GM20000 (cell line): Measurements from ENCODE around the gene BLID.

ENCODE experiments used
- DNase-seq: peaks from one replicate; pipeline ENCODE4 v3.0.0; 2012; ENCODE audit warnings: low spot score
- TF ChIP-seq, protein P1 (sequence below): IDR thresholded peaks from 2 replicates; pipeline ENCODE4 v1.5.1; 2012; ENCODE audit warnings: mild to moderate bottlenecking, control low read depth; ENCODE audit errors: extremely low read depth, missing control alignments

Gene BLID, protein sequence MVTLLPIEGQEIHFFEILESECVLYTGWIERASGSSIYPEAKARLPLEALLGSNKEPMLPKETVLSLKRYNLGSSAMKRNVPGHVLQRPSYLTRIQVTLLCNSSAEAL

DNA sequence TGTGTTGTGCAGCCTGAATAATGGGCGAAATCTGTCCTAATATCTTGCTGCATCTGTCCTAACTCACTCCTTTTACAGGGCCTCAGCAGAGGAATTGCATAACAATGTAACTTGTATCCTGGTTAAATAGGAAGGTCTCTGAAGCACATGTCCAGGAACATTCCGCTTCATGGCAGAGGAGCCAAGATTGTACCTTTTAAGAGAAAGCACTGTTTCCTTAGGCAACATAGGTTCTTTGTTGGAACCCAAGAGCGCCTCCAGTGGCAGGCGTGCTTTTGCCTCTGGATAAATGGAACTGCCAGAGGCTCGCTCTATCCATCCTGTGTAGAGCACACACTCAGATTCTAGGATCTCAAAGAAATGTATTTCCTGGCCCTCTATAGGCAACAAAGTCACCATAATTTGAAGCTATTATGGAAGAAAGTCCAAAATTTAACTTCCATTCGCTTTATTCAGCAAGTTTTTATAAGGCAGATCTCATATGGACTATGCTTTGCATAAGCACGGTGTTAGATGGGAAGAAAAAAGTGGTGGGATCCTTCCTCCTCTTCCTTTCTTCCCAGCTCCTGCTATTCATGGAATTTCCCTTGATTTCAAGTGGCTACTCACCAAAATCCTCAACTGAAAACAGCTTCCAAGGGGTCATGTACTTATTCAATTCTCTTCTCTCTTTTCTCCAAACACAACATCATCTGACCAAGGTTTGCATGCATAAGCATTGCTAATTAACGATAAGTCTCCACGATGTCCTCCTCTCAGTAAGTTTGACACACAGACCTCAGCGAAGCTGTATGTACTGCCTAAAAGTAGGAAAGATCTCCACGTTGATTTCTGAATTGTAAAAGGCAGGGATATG lies at the start of gene BLID:
Gene BLID (minus strand): TSS at position 692 of the 856 bp plus-strand sequence. CDS start 293 bp downstream, at position 399.
- no peak for DNase-seq
- TF ChIP-seq, protein P1, sequence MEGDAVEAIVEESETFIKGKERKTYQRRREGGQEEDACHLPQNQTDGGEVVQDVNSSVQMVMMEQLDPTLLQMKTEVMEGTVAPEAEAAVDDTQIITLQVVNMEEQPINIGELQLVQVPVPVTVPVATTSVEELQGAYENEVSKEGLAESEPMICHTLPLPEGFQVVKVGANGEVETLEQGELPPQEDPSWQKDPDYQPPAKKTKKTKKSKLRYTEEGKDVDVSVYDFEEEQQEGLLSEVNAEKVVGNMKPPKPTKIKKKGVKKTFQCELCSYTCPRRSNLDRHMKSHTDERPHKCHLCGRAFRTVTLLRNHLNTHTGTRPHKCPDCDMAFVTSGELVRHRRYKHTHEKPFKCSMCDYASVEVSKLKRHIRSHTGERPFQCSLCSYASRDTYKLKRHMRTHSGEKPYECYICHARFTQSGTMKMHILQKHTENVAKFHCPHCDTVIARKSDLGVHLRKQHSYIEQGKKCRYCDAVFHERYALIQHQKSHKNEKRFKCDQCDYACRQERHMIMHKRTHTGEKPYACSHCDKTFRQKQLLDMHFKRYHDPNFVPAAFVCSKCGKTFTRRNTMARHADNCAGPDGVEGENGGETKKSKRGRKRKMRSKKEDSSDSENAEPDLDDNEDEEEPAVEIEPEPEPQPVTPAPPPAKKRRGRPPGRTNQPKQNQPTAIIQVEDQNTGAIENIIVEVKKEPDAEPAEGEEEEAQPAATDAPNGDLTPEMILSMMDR: peak; percentile 28

DNA sequence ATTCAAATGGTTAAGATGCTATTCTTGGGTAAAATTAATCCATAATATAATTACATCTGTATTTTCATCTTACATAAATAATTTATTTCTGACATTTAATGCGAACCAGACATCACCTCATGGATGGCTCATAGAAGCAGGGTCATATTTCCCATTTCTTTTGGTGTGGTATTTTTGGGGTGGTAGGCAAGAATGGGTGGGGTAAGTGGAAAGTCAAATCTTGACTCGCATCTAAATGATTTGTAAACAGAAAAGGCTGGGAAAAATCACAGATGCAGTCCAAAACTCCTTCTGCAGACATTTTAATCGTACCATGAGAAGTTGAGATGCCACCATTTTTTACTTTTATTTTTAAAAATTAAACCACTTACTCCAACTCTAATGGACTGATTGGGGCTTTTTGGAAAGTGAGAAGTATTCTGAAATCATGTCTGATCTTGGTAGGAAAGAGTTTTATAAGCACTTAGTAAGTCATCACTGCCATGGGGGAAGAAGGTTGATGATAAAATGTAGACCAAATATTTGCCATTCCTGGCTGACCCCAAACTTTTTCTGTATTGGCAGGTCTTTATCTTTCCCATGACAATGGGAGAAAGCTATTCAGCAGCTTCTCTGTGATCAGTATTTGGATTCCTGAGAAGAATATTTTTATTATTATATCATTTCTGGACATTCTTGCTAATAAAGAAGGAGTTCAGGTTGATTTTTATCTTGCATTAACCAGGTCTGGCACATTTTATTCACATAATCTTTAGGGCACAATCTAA lies 47.2 kb upstream of the BLID start:
- no peak for DNase-seq
- TF ChIP-seq, protein P1: no peak

DNA sequence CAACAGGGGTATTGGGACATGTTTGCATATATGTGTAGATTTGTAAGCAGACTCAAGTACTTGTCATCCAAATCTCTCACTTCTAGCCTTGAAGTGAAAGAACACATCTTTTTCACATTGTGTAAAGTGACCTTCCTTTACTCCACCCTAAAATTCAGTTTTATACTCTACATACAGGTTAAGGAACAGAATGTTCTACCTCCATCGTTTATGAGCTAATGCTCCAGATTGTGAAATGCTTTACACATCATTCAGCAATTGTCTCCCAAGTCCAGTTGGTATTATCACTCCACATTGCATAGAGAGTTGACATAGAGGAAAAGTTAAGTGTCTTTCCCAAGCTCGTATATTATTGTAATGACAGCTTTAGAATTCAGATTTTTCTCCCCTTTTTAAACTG lies 46.1 kb upstream of the BLID start:
- no peak for DNase-seq

DNA sequence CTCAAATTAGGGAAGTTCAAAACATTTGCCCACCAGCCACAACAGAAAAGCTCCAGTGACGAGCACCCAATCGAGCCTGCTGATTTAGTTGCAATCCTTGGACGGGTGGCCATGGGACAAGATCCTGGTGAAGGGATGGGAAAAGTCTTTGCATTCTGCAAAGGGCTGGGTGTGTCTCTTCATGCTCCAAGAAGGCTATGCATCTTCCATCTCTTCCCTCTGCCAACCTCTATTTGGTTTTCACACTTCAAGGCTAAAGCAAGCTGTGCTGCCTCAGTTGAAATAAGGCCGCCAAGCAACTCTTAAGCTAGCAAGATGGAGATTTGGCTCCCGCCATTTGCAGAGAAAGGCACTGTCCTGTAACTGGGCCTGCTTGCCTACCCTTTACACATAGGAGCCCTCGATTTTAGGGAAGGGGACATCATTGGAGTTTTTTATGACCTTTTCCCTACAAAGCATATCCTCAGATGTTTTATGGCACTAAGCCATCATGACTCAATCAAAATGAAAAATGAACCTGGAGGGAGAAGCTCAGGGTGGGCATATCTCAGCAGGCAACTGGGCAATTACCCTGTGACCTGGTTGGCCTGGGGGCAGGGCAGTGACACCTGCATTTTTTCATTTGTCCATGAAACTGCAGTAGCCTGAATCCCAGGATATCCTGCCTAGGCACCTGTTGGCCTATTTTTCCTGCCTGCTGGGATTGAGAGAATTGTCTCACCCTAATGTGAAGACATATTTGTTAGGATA lies 45.0 kb upstream of the BLID start:
- no peak for DNase-seq
- TF ChIP-seq, protein P1: no peak

More for the DNA sequence above, 46.1 kb upstream of the BLID start:
- TF ChIP-seq, protein P1: no peak

DNA sequence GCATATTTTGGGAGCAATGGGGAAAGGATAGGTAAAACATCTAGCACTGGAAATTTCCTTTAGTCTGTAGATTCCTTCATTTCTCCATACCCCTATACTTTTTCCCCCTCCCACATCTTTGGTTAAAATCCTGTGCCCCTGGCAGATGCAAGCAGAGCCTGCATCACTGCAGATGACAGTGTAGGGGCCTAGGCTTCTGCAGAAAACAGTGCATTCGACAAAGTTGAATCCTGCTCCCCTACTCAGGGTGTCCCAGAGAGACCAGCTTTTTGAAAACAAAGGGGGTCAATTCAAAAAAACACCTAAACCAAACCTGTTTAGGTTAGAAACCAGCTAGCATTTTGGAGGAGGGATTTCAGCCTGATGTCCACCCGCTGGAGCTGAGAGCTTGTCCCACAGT lies 43.8 kb upstream of the BLID start:
- DNase-seq: no peak
- TF ChIP-seq, protein P1: no peak

DNA sequence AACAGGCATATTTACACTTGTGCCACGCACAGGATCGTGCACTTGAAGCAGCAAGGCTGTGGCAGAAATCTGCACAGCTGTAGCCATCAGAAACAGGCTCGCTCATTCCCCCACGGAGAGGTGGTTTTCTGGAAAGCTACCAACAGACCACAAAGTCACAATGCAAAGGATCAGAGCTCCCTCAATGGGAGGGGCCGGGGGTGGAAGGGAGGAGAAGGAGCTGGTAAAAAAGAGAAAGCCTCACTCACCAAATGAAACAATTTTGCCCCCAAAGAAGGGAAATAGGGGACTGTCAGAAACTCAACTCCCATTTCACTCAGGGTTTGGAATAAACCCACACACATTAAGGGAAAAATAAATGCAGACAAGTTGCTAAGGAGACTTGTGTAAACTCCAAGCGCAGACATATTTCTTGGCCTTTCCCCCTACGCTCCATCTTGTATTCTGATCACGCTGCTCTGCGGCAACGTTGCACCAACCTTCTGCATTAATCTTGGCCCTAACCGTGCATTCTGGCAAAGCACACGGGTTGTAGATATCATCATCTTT lies 43.2 kb upstream of the BLID start:
- TF ChIP-seq, protein P1: no peak
- DNase-seq: no peak
